NCI-H345 treated with DMSO at 0.1 percent for 48 hours (cell line): ENCODE measurements around the gene STARD13.

Experiments used
- DNase-seq: peaks from one replicate; lab custom pipeline; 2025; ENCODE audit not compliant: unreplicated experiment; lab: John Stamatoyannopoulos, UW

Gene STARD13

GRCh38 chr13:33069365-33069764, 216.2 kb downstream of the STARD13 start:
- DNase-seq = no peak

- DNase-seq = no peak
These were observed 219.2 kb downstream of the STARD13 start for GRCh38 chr13:33066329-33066728.

GRCh38 chr13:33060815-33061214, 224.7 kb downstream of the STARD13 start:
- DNase-seq = no peak

- no peak for DNase-seq
These were observed 226.7 kb downstream of the STARD13 start for GRCh38 chr13:33058776-33059327.

- DNase-seq = no peak
These were observed 228.4 kb downstream of the STARD13 start for GRCh38 chr13:33057019-33057780.

- no peak for DNase-seq
These were observed 232.0 kb downstream of the STARD13 start for GRCh38 chr13:33053397-33054066.
